GM06990 (cell line): ENCODE results near the gene SCN8A.

ENCODE experiments used
- DNase-seq: peaks from one replicate; pipeline ENCODE4 v3.0.0-alpha.2; 2011; ENCODE audit not compliant: insufficient read length; ENCODE audit errors: extremely low read depth
- H3K27me3 ChIP-seq: replicated peaks from 2 replicates; pipeline ENCODE4 v1.6.0; 2011; ENCODE audit warnings: low read length; ENCODE audit not compliant: control insufficient read depth, insufficient read depth
- H3K36me3 ChIP-seq: 2 replicates; pipeline ENCODE4 v1.5.1; 2011; ENCODE audit warnings: low read length; ENCODE audit not compliant: control insufficient read depth, insufficient read depth
- H3K4me3 ChIP-seq: replicated peaks from 2 replicates; pipeline ENCODE4 v1.5.1; 2011; ENCODE audit warnings: low read depth, mild to moderate bottlenecking, control low read depth, low read length
- TF ChIP-seq, protein P1 (sequence below): IDR thresholded peaks from 2 replicates; pipeline ENCODE4 v1.5.1; 2011; ENCODE audit warnings: low read length, control low read depth, mild to moderate bottlenecking, inconsistent platforms; ENCODE audit not compliant: insufficient read depth, poor library complexity, severe bottlenecking

SCN8A gene

DNA sequence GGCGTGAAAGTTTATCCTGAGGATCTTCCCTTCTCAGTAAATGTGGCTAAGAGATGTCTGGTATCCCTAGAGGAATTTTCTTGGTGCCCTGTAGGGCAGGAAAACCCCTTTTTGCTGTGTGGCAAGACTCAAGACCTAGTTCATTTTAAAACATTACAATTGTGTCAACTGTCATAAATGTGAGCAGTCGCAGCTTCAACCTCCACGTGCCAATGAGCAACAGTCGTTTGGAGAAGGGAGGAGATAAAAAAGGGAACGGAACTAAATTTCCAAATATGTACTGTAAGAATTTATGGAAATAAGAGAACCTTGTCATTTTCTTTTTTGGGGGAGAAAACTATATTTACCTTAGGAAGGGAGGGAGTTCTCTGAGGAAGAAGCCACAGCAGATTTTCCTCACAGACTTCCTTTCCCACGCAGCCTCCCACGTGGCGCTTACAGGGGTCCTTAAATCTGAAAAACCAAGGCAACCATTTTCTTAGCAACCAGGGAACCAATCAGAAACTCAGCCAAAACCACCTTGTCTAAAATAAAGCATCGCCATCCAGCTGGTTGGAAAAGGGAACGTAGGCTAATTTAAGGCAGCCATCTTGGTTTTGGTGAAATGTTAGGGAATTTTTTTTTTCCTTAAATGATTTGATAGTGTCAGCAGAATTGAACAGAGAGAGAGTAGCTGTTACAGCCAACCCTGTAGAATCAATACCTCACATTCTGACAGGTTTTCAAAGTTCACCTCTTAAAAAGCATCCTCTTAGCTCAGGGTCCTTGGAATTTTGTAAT is 158.4 kb downstream of the SCN8A start:
- H3K27me3 ChIP-seq, result no peaks in the 10 kb centered on the region
- TF ChIP-seq, protein P1, sequence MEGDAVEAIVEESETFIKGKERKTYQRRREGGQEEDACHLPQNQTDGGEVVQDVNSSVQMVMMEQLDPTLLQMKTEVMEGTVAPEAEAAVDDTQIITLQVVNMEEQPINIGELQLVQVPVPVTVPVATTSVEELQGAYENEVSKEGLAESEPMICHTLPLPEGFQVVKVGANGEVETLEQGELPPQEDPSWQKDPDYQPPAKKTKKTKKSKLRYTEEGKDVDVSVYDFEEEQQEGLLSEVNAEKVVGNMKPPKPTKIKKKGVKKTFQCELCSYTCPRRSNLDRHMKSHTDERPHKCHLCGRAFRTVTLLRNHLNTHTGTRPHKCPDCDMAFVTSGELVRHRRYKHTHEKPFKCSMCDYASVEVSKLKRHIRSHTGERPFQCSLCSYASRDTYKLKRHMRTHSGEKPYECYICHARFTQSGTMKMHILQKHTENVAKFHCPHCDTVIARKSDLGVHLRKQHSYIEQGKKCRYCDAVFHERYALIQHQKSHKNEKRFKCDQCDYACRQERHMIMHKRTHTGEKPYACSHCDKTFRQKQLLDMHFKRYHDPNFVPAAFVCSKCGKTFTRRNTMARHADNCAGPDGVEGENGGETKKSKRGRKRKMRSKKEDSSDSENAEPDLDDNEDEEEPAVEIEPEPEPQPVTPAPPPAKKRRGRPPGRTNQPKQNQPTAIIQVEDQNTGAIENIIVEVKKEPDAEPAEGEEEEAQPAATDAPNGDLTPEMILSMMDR, result no peak

DNA sequence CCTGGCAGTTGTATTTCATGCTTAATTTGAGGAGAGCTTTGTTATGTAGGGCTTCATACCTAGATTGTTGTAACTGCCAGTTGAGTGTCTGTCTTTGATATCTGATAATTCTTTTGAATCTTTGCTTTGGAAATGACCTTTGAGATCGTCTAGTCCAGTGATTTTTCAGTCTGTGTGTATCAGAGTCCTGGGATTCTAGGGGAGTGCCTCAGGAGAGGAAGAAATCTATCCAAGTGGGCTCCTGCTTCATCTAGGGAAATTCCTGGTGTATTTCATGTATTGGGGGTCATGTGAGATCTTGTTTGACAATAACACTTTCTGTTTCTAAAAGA is 158.9 kb downstream of the SCN8A start:
- TF ChIP-seq, protein P1, result no peak
- Histone ChIP-seq H3K36me3 (no peaks in the 10 kb centered on the region), H3K27me3 (no peaks in the 10 kb centered on the region), H3K4me3 (no peak overlapping the region)
- no peak for DNase-seq

More for the DNA sequence above, 158.4 kb downstream of the SCN8A start:
- no peaks in the 10 kb centered on the region for H3K36me3 ChIP-seq
- no peak overlapping the region for H3K4me3 ChIP-seq
- DNase-seq, result no peak

DNA sequence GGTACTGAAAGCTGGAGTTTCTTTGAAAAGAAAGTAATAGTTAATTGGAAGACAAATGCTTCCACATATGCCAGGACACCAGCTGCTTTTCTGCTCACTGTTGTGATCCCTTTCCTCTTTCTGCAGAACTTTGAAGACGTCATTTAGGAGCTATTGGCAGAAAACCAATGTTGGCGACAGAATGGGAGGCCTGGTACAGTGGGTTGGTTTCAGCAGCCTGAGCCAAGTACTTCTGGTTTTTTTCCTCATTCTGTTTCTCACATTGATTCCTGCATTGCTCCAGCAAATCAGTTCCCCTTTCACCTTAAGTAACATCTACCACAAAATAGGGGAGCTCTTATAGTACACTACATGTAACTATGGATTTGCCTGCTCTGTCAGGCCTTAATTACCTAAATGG is 160.6 kb downstream of the SCN8A start:
- Histone ChIP-seq H3K36me3 (no peaks in the 10 kb centered on the region), H3K4me3 (no peak overlapping the region), H3K27me3 (no peaks in the 10 kb centered on the region)
- no peak for DNase-seq
- TF ChIP-seq, protein P1, result no peak

DNA sequence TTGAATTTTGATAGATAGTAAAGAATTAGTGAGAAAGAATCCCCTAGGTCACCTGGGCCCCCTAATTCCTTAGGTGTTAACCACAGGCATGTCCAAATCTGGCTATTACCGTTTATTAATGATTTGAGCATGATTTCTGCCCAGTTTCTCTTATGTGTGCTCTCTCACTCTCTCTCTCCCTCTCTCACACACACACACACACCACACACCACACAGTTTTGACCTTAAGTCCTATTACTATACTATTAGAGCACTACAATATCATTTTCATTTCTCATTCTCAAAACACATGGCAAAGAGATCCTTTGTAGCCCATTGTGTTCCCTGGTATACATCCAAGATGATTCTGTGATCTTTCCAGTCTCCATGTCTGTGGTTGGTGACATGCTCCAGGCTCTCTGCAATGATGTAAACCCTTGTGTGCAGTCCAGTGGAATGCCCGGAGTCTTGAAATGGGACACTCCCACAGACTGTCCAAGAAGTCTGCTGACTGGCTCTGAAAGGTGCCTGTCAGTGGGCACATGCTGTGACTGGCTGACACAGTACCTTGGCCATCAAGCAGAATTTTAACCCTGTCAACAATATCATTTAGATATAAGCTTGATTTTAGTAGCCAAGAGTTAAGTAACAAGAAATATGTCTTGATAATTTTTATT is 161.3 kb downstream of the SCN8A start:
- TF ChIP-seq, protein P1, result no peak
- no peak for DNase-seq
- no peaks in the 10 kb centered on the region for H3K36me3 ChIP-seq
- H3K27me3 ChIP-seq, result no peaks in the 10 kb centered on the region
- no peak overlapping the region for H3K4me3 ChIP-seq

DNA sequence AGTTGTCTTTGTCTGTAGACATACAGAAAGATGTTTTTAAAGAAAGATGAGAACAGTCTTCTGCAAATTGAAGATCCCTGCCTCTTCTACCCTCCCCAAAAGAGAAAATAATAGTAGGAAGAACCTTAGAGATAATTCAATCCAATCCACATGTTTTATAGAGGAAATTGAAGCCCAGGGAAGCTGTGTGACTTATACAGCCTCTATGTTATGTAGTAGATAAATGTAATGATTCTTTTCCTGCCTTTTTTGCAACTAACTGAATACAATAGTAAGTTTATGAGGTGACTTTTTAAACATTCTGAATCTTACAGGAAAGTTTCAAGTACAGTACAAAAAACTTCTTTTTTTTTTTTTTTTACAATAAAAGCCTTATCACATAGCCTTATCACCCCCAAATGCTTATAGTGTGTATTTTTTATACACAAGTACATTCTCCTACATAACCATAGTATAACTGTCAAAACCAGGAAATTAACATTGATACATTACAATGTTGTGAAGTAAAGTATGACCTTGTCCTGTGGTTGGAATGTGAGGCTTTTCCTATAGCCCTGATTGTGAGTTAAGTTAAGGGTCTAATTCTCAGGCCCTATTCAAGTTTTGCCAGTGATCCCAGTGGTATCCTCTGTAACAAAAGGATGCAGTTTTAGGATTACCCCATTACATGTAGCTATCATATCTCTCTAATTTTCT is 163.1 kb downstream of the SCN8A start:
- Histone ChIP-seq H3K27me3 (no peaks in the 10 kb centered on the region), H3K4me3 (no peak overlapping the region), H3K36me3 (no peaks in the 10 kb centered on the region)
- TF ChIP-seq, protein P1, result no peak
- no peak for DNase-seq
